SK-N-SH (cell line): ENCODE data around the gene PCNX1. TPM values are rescaled to one million over a fixed set of nuclear protein-coding genes. Genes with fewer than 3 reads are reported as not detected.

Experiments
- CTCF ChIA-PET: fragments of 300-600, 350-600 bp; formaldehyde crosslinking; extraction: SDS; loops from one replicate; lab custom pipeline; 2021; lab: Yijun Ruan, JAX
- POLR2A ChIA-PET: fragments of 350-600 bp; sonication (Branson Sonifier 250); formaldehyde crosslinking; extraction: SDS; loops from one replicate; lab custom pipeline; 2020; ENCODE audit warnings: antibody characterized with exemption, inconsistent platforms; lab: Yijun Ruan, JAX
- DNase-seq: peaks from one replicate; pipeline ENCODE4 v3.0.0; 2012
- H2AFZ ChIP-seq: fragments of 200-600 bp; sonication (generic); 2 replicates; pipeline ENCODE4 v1.8.1; 2016; ENCODE audit warnings: antibody characterized with exemption, mild to moderate bottlenecking, low read depth
- H3F3A ChIP-seq: fragments of 200-600 bp; sonication (generic); replicated peaks from 2 replicates; pipeline ENCODE3; 2016; ENCODE audit warnings: antibody characterized with exemption, mild to moderate bottlenecking; ENCODE audit not compliant: insufficient read depth
- H3K27ac ChIP-seq, 2 experiments: fragments of 200-500 bp in 1 of 2; fragments of 200-600 bp in 1 of 2; sonication (Bioruptor generic) in 1 of 2; sonication (generic), shearing (Covaris generic) in 1 of 2; 2 replicates each; pipeline versions ENCODE4 v1.5.1 to v1.6.1; 2014 to 2016; ENCODE audit warnings: low read depth in 2 of 2, inconsistent platforms in 1 of 2, low read length in 1 of 2, mild to moderate bottlenecking in 1 of 2, mixed read lengths in 1 of 2
- H3K27me3 ChIP-seq: fragments of 200-600 bp; sonication (generic), shearing (Covaris generic); 2 replicates; pipeline ENCODE4 v1.6.1; 2016; ENCODE audit warnings: mixed run types; ENCODE audit not compliant: insufficient read depth
- H3K36me3 ChIP-seq, 2 experiments: fragments of 200-500 bp in 1 of 2; fragments of 200-600 bp in 1 of 2; sonication (Bioruptor generic) in 1 of 2; sonication (generic) in 1 of 2; replicated peaks in 1 of 2; 2 replicates each; pipeline versions ENCODE3 to v1.5.1; 2014 to 2016; ENCODE audit warnings: low read length in 1 of 2, mild to moderate bottlenecking in 1 of 2; ENCODE audit not compliant: insufficient read depth in 2 of 2, control insufficient read depth in 1 of 2
- H3K4me1 ChIP-seq, 2 experiments: fragments of 200-500 bp in 1 of 2; fragments of 200-600 bp in 1 of 2; sonication (Bioruptor generic) in 1 of 2; sonication (generic), shearing (Covaris generic) in 1 of 2; 2 replicates each; pipeline versions ENCODE4 v1.5.1 to v1.6.1; 2014 to 2016; ENCODE audit warnings: low read depth in 1 of 2, low read length in 1 of 2, mixed run types in 1 of 2; ENCODE audit not compliant: insufficient read depth in 2 of 2, control insufficient read depth in 1 of 2
- H3K4me2 ChIP-seq: fragments of 200-600 bp; sonication (generic), shearing (Covaris generic); 2 replicates; pipeline ENCODE4 v1.6.1; 2017; ENCODE audit warnings: mixed run types
- H3K4me3 ChIP-seq, 2 experiments: fragments of 200-500 bp in 1 of 2; fragments of 200-600 bp in 1 of 2; sonication (Bioruptor generic) in 1 of 2; sonication (generic), shearing (Covaris generic) in 1 of 2; 2 replicates each; pipeline versions ENCODE4 v1.5.1 to v1.8.1; 2014 to 2016; ENCODE audit warnings: low read depth in 2 of 2, inconsistent platforms in 1 of 2, low read length in 1 of 2, mild to moderate bottlenecking in 1 of 2, mixed read lengths in 1 of 2, moderate library complexity in 1 of 2
- H3K79me2 ChIP-seq: fragments of 200-600 bp; sonication (generic); 2 replicates; pipeline ENCODE4 v1.8.1; 2017; ENCODE audit warnings: mild to moderate bottlenecking; ENCODE audit not compliant: insufficient read depth
- H3K9ac ChIP-seq: fragments of 200-600 bp; sonication (generic); 2 replicates; pipeline ENCODE4 v1.6.1; 2017; ENCODE audit warnings: mixed run types
- H3K9me2 ChIP-seq: fragments of 200-600 bp; sonication (generic); 2 replicates; pipeline ENCODE4 v1.6.1; 2017; ENCODE audit warnings: mixed run types
- H3K9me3 ChIP-seq: fragments of 200-600 bp; sonication (generic); 2 replicates; pipeline ENCODE4 v1.6.1; 2017; ENCODE audit warnings: mixed run types, mild to moderate bottlenecking, moderate library complexity
- H4K20me1 ChIP-seq: fragments of 200-600 bp; sonication (generic); 2 replicates; pipeline ENCODE4 v1.6.1; 2017; ENCODE audit warnings: mild to moderate bottlenecking, mixed run types; ENCODE audit not compliant: insufficient read depth
- CHD2 ChIP-seq: fragments of 150-350 bp; IDR thresholded peaks from 2 replicates; pipeline ENCODE4 v1.6.1; 2018; ENCODE audit warnings: low read length; ENCODE audit not compliant: partially characterized antibody
- EZH2phosphoT487 ChIP-seq: fragments of 200-600 bp; sonication (generic); IDR thresholded peaks from 2 replicates; pipeline ENCODE4 v1.6.1; 2017; ENCODE audit warnings: low read depth, mixed run types, mild to moderate bottlenecking, antibody characterized with exemption, moderate library complexity, borderline replicate concordance
- FOSL2 ChIP-seq: IDR thresholded peaks from 2 replicates; pipeline ENCODE4 v1.4.0; 2012; ENCODE audit warnings: low read depth, mild to moderate bottlenecking, moderate library complexity, borderline replicate concordance
- FOXJ3 ChIP-seq: sonication (generic); formaldehyde crosslinking; IDR thresholded peaks from 2 replicates; pipeline ENCODE4 v1.5.1; 2020; ENCODE audit warnings: mild to moderate bottlenecking, missing genetic modification reagents
- GABPA ChIP-seq: IDR thresholded peaks from 2 replicates; pipeline ENCODE4 v1.4.0; 2012; ENCODE audit warnings: low read depth, mild to moderate bottlenecking
- GATA2 ChIP-seq: sonication (generic); formaldehyde crosslinking; IDR thresholded peaks from 2 replicates; pipeline ENCODE4 v1.5.0; 2020; ENCODE audit warnings: mild to moderate bottlenecking, missing genetic modification reagents
- MXI1 ChIP-seq: IDR thresholded peaks from 2 replicates; pipeline ENCODE4 v1.6.1; 2012; ENCODE audit warnings: mild to moderate bottlenecking, low read depth, low read length, improper control_type of control experiment
- NRF1 ChIP-seq: IDR thresholded peaks from 2 replicates; pipeline ENCODE4 v1.6.1; 2012; ENCODE audit warnings: low read depth, mild to moderate bottlenecking, low read length
- POLR2AphosphoS5 ChIP-seq: IDR thresholded peaks from 2 replicates; pipeline ENCODE4 v1.6.1; 2012; ENCODE audit warnings: low read depth, low read length
- RAD21 ChIP-seq: IDR thresholded peaks from 2 replicates; pipeline ENCODE4 v1.6.1; 2012; ENCODE audit warnings: mild to moderate bottlenecking, low read length
- RFX5 ChIP-seq: IDR thresholded peaks from 2 replicates; pipeline ENCODE4 v1.6.1; 2012; ENCODE audit warnings: mild to moderate bottlenecking, improper control_type of control experiment, low read length
- RXRA ChIP-seq: IDR thresholded peaks from 2 replicates; pipeline ENCODE4 v1.4.0; 2012; ENCODE audit warnings: low read depth, mild to moderate bottlenecking, borderline replicate concordance
- SIN3A ChIP-seq: IDR thresholded peaks from 2 replicates; pipeline ENCODE4 v1.6.1; 2012; ENCODE audit warnings: low read depth, mild to moderate bottlenecking, low read length, moderate library complexity, borderline replicate concordance
- SMC3 ChIP-seq: IDR thresholded peaks from 2 replicates; pipeline ENCODE4 v1.6.1; 2012; ENCODE audit warnings: low read depth, low read length, improper control_type of control experiment
- TCF12 ChIP-seq: IDR thresholded peaks from 2 replicates; pipeline ENCODE4 v1.4.0; 2012
- YY1 ChIP-seq: IDR thresholded peaks from 2 replicates; pipeline ENCODE4 v1.4.0; 2012; ENCODE audit warnings: low read depth, mild to moderate bottlenecking
- ZBTB33 ChIP-seq: IDR thresholded peaks from 2 replicates; pipeline ENCODE4 v1.4.0; 2012; ENCODE audit warnings: low read depth, borderline replicate concordance
- WGBS: methylation state at CpG from one replicate; pipeline ENCODE4 v1.1.6; 2017; ENCODE audit warnings: low lambda C conversion rate; 5-methylcytosine and 5-hydroxymethylcytosine counted together
- polyA plus RNA-seq, 3 experiments: library from polyadenylated mRNA; depleted of rRNA; stranded (reverse); fragments of >200 nt; gene quantifications; 2 replicates each; pipeline ENCODE4 v1.2.3, GENCODE V29; 2012
- TF ChIP-seq, protein P1 (sequence below): fragments of 150-350 bp; IDR thresholded peaks from 2 replicates; pipeline ENCODE4 v1.6.1; 2017; ENCODE audit warnings: antibody characterized with exemption, low read length, low read depth, borderline replicate concordance
- TF ChIP-seq, protein P2 (sequence below): IDR thresholded peaks from 2 replicates; pipeline ENCODE4; 2012
- TF ChIP-seq, protein P3 (sequence below): fragments of 200-600 bp; sonication (generic); IDR thresholded peaks from 2 replicates; pipeline ENCODE4 v1.6.1; 2017; ENCODE audit warnings: antibody characterized with exemption, mild to moderate bottlenecking, moderate library complexity

The PCNX1 gene
- polyA plus RNA-seq, 1 of the 3 experiments (the other 2 are of a cell fraction) = 9.4 TPM

DNA sequence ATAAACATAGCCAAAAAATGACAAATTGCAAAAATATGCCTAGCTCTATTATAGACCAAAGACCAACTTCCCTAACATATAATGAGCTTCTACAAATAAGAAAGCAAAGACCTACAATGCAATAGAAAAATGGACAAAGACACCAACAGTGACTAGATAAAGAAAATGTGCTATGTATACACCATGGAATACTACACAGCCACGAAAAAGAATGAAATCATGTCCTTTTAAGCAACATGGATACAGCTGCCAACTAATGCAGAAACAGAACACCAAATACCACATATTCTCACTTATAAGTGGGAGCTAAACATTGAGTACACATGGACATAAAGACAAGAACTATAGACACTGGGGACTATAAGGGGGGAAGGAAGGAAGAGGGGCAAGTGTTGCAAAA lies 10.9 kb upstream of the PCNX1 start:
- Histone ChIP-seq H3K9ac (no peak overlapping the region), H3K4me3 (no peak overlapping the region), H2AFZ (no peak overlapping the region), H3K9me3 (no peaks in the 10 kb centered on the region), H3K27ac (no peak overlapping the region), H3K4me1 (peaks cover 0 to 15% of the 10 kb centered on the region in 2 experiments; a peak in 2 of 4 replicates), H3K79me2 (no peaks in the 10 kb centered on the region), H3K4me2 (no peak overlapping the region), H3K36me3 (no peaks in the 10 kb centered on the region), H3F3A (peaks cover 14% of the 10 kb centered on the region), H4K20me1 (no peaks in the 10 kb centered on the region), H3K27me3 (no peaks in the 10 kb centered on the region), H3K9me2 (no peaks in the 10 kb centered on the region)
- TF ChIP-seq SIN3A = no peak
- TF ChIP-seq TCF12 = no peak
- TF ChIP-seq GABPA = no peak
- no peak for TF ChIP-seq GATA2 (CRISPR knock-in tag)
- TF ChIP-seq NRF1 = no peak
- no peak for TF ChIP-seq YY1
- TF ChIP-seq EZH2phosphoT487 = no peak
- POLR2A ChIA-PET = no interaction called here
- 3% methylated on average over 1 of the region's 1 CpG for WGBS
- DNase-seq = no peak
- CTCF ChIA-PET = interaction anchor here (5.3 kb wide), 1 partner anchor 10 kb away, joined by 25 read pairs; the partner anchor contains the start of gene PCNX1

DNA sequence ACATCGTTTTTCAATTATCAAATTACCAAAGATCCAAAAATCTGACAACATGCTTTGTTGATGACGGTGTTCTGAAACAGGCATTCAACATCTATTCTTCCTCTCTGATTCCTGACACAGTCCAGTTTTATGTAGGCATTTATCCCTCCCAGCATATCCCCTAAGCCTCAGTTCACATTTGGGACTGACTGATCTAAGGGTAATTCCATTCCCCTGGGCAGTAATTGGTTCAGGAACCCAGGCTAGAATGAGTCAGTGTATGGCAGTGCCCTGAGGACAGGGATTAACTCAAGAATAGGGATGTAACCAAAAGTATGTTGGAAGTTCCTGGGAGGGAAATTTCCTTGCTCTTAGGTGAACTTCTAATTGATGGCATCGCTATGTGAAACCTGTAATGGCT lies 10.3 kb upstream of the PCNX1 start:
- H3K9me2 ChIP-seq = no peaks in the 10 kb centered on the region
- H3K9ac ChIP-seq = no peak overlapping the region
- ChIA-PET CTCF (interaction anchor here (5.3 kb wide), 1 partner anchor 9 kb away, joined by 25 read pairs; the partner anchor contains the start of gene PCNX1), POLR2A (no interaction called here)
- H3K4me1 ChIP-seq = peaks cover 0 to 22% of the 10 kb centered on the region in 2 experiments; a peak in 2 of 4 replicates
- H3K36me3 ChIP-seq = no peaks in the 10 kb centered on the region
- no peaks in the 10 kb centered on the region for H3K27me3 ChIP-seq
- peaks cover 21% of the 10 kb centered on the region for H3F3A ChIP-seq
- H3K4me3 ChIP-seq = no peak overlapping the region
- no peak for DNase-seq
- no peak overlapping the region for H2AFZ ChIP-seq
- H3K4me2 ChIP-seq = no peak overlapping the region
- H3K79me2 ChIP-seq = no peaks in the 10 kb centered on the region
- TF ChIP-seq SMC3 = no peak
- no peak for TF ChIP-seq CHD2
- TF ChIP-seq FOXJ3 (CRISPR knock-in tag) = no peak
- no peak for TF ChIP-seq RAD21
- no peak for TF ChIP-seq SIN3A
- TF ChIP-seq, protein P1, sequence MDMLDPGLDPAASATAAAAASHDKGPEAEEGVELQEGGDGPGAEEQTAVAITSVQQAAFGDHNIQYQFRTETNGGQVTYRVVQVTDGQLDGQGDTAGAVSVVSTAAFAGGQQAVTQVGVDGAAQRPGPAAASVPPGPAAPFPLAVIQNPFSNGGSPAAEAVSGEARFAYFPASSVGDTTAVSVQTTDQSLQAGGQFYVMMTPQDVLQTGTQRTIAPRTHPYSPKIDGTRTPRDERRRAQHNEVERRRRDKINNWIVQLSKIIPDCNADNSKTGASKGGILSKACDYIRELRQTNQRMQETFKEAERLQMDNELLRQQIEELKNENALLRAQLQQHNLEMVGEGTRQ = no peak
- no peak for TF ChIP-seq ZBTB33
- TF ChIP-seq FOSL2 = no peak
- TF ChIP-seq, protein P2, sequence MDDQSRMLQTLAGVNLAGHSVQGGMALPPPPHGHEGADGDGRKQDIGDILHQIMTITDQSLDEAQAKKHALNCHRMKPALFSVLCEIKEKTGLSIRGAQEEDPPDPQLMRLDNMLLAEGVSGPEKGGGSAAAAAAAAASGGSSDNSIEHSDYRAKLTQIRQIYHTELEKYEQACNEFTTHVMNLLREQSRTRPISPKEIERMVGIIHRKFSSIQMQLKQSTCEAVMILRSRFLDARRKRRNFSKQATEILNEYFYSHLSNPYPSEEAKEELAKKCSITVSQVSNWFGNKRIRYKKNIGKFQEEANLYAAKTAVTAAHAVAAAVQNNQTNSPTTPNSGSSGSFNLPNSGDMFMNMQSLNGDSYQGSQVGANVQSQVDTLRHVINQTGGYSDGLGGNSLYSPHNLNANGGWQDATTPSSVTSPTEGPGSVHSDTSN = no peak
- TF ChIP-seq MXI1 = no peak
- no peak for TF ChIP-seq POLR2AphosphoS5
- TF ChIP-seq NRF1 = no peak
- no peak for TF ChIP-seq GATA2 (CRISPR knock-in tag)
- TF ChIP-seq RFX5 = no peak
- no peak for TF ChIP-seq EZH2phosphoT487
- TF ChIP-seq RXRA = no peak
- TF ChIP-seq, protein P3, sequence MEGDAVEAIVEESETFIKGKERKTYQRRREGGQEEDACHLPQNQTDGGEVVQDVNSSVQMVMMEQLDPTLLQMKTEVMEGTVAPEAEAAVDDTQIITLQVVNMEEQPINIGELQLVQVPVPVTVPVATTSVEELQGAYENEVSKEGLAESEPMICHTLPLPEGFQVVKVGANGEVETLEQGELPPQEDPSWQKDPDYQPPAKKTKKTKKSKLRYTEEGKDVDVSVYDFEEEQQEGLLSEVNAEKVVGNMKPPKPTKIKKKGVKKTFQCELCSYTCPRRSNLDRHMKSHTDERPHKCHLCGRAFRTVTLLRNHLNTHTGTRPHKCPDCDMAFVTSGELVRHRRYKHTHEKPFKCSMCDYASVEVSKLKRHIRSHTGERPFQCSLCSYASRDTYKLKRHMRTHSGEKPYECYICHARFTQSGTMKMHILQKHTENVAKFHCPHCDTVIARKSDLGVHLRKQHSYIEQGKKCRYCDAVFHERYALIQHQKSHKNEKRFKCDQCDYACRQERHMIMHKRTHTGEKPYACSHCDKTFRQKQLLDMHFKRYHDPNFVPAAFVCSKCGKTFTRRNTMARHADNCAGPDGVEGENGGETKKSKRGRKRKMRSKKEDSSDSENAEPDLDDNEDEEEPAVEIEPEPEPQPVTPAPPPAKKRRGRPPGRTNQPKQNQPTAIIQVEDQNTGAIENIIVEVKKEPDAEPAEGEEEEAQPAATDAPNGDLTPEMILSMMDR = no peak
- H3K9me3 ChIP-seq = no peaks in the 10 kb centered on the region
- no peaks in the 10 kb centered on the region for H4K20me1 ChIP-seq
- peak overlapping the region in 1 of 2 experiments; percentile 67; a peak in 2 of 4 replicates for H3K27ac ChIP-seq
- WGBS = 96% methylated on average over 3 of the region's 3 CpGs
